CD4-positive, CD25-positive, alpha-beta regulatory T cell (primary cell): ENCODE measurements around the gene XPR1. TPM values are rescaled to one million over a fixed set of nuclear protein-coding genes. Genes with fewer than 3 reads are reported as not detected.
A peak's percentile ranks its signal among the peaks of the same experiment; 100 is the strongest.

Source experiments
- ATAC-seq, 2 donors: fragments of 150-1000 bp; cut with Tn5 transposase; one replicate each; pipeline ENCODE4 v1.10.0; 2021; ENCODE audit warnings: low read depth in 2 of 2, moderate number of reproducible peaks in 2 of 2, moderate library complexity in 1 of 2
- DNase-seq, 3 donors: peaks; one replicate each; pipeline versions ENCODE4 v3.0.0 to v3.0.0-alpha.2; 2012 to 2022; ENCODE audit warnings: mixed read lengths in 1 of 3
- H3K27ac ChIP-seq: one replicate; pipeline ENCODE4 v1.7.0; 2013; ENCODE audit warnings: mild to moderate bottlenecking, low read length; ENCODE audit not compliant: insufficient read depth, poor library complexity, severe bottlenecking
- H3K27me3 ChIP-seq: one replicate; pipeline ENCODE4 v1.7.0; 2013; ENCODE audit warnings: low read length; ENCODE audit not compliant: control insufficient read depth, insufficient read depth
- H3K36me3 ChIP-seq: one replicate; pipeline ENCODE4 v1.7.0; 2013; ENCODE audit warnings: mild to moderate bottlenecking, low read length, moderate library complexity; ENCODE audit not compliant: control insufficient read depth, insufficient read depth
- H3K4me1 ChIP-seq: 2 replicates; pipeline ENCODE4 v1.7.0; 2013; ENCODE audit warnings: mild to moderate bottlenecking, low read length; ENCODE audit not compliant: insufficient read depth, control insufficient read depth, poor library complexity, severe bottlenecking
- H3K4me3 ChIP-seq: one replicate; pipeline ENCODE4 v1.7.0; 2013; ENCODE audit warnings: low read depth, mild to moderate bottlenecking, low read length, moderate library complexity
- H3K9me3 ChIP-seq, 2 experiments: 1 replicate in 1 of 2; 2 replicates in 1 of 2; pipeline ENCODE4 v1.7.0; 2013; ENCODE audit warnings: low read length in 2 of 2, mild to moderate bottlenecking in 1 of 2, moderate library complexity in 1 of 2; ENCODE audit not compliant: control insufficient read depth in 2 of 2
- H3K27ac Mint-ChIP-seq, 3 donors: one replicate each; pipeline ENCODE4 v1.8.0; 2020 to 2022; ENCODE audit warnings: mild to moderate bottlenecking in 3 of 3, mixed read lengths in 3 of 3, moderate library complexity in 2 of 3
- H3K27me3 Mint-ChIP-seq: one replicate; pipeline ENCODE4 v1.8.0; 2022; ENCODE audit warnings: mild to moderate bottlenecking, mixed read lengths
- H3K36me3 Mint-ChIP-seq: one replicate; pipeline ENCODE4 v1.8.0; 2020; ENCODE audit warnings: mixed read lengths
- H3K4me1 Mint-ChIP-seq, 4 donors: one replicate each; pipeline ENCODE4 v1.8.0; 2020 to 2022; ENCODE audit warnings: mixed read lengths in 4 of 4, mild to moderate bottlenecking in 1 of 4
- H3K4me3 Mint-ChIP-seq, 4 donors: one replicate each; pipeline ENCODE4 v1.8.0; 2020 to 2022; ENCODE audit warnings: mild to moderate bottlenecking in 4 of 4, mixed read lengths in 4 of 4, moderate library complexity in 3 of 4
- H3K9me3 Mint-ChIP-seq, 7 donors: one replicate each; pipeline ENCODE4 v1.8.0; 2020 to 2022; ENCODE audit warnings: mixed read lengths in 7 of 7, mild to moderate bottlenecking in 3 of 7, moderate library complexity in 2 of 7
- polyA plus RNA-seq, 4 donors: library from polyadenylated mRNA; unstranded; fragments of 300-500 nt; fragmentation: Illumina TruSeq; gene quantifications; one replicate each; pipeline ENCODE4 v1.2.3, GENCODE V29; 2021
- total RNA-seq: library from RNA; stranded (reverse); gene quantifications from one replicate; pipeline ENCODE4 v1.2.3, GENCODE V29; 2022

XPR1 gene
- total and polyA plus RNA-seq, 5 donors from 2014 or later = 6.4 to 24.2 (median 11.1) TPM

GRCh38 chr1:180909462-180909976 lies 277.7 kb downstream of the XPR1 start:
- Histone ChIP-seq H3K4me3 (no peak overlapping the region), H3K27ac (no peak overlapping the region), H3K36me3 (no peaks in the 10 kb centered on the region), H3K27me3 (peaks cover 13% of the 10 kb centered on the region), H3K4me1 (peaks cover 9% of the 10 kb centered on the region), H3K9me3 (no peaks in the 10 kb centered on the region)
- peaks cover 0 to 13% (median 4%) of the 10 kb centered on the region in 4 donors for H3K4me1 Mint-ChIP-seq
- DNase-seq (no peak), ATAC-seq (no peak)
- peaks cover 0 to 4% (median 0%) of the 10 kb centered on the region in 7 donors for H3K9me3 Mint-ChIP-seq
- peaks cover 32% of the 10 kb centered on the region for H3K27me3 Mint-ChIP-seq
- no peak overlapping the region for H3K4me3 Mint-ChIP-seq
- no peak overlapping the region for H3K27ac Mint-ChIP-seq
- no peaks in the 10 kb centered on the region for H3K36me3 Mint-ChIP-seq

GRCh38 chr1:180911640-180912191 lies 279.9 kb downstream of the XPR1 start:
- DNase-seq (no peak), ATAC-seq (no peak)
- peaks cover 0 to 4% (median 0%) of the 10 kb centered on the region in 7 donors for H3K9me3 Mint-ChIP-seq
- Histone ChIP-seq H3K36me3 (no peaks in the 10 kb centered on the region), H3K27me3 (peaks cover 16% of the 10 kb centered on the region), H3K4me1 (peaks cover 9% of the 10 kb centered on the region), H3K9me3 (no peaks in the 10 kb centered on the region), H3K27ac (no peak overlapping the region), H3K4me3 (no peak overlapping the region)
- H3K27ac Mint-ChIP-seq = no peak overlapping the region
- H3K27me3 Mint-ChIP-seq = peaks cover 36% of the 10 kb centered on the region
- peak overlapping the region in 1 of 4 donors; percentile 44 for H3K4me3 Mint-ChIP-seq
- peaks cover 0 to 13% (median 4%) of the 10 kb centered on the region in 4 donors for H3K4me1 Mint-ChIP-seq
- H3K36me3 Mint-ChIP-seq = no peaks in the 10 kb centered on the region

GRCh38 chr1:180912211-180912800 lies 280.5 kb downstream of the XPR1 start:
- H3K4me3 Mint-ChIP-seq = no peak overlapping the region
- ATAC-seq = no peak
- peaks cover 0 to 13% (median 4%) of the 10 kb centered on the region in 4 donors for H3K4me1 Mint-ChIP-seq
- Histone ChIP-seq H3K27me3 (peaks cover 16% of the 10 kb centered on the region), H3K36me3 (no peaks in the 10 kb centered on the region), H3K27ac (no peak overlapping the region), H3K4me3 (no peak overlapping the region), H3K4me1 (peaks cover 9% of the 10 kb centered on the region), H3K9me3 (no peaks in the 10 kb centered on the region)
- H3K27ac Mint-ChIP-seq = no peak overlapping the region
- peaks cover 36% of the 10 kb centered on the region for H3K27me3 Mint-ChIP-seq
- no peaks in the 10 kb centered on the region for H3K36me3 Mint-ChIP-seq
- H3K9me3 Mint-ChIP-seq = peaks cover 0 to 4% (median 0%) of the 10 kb centered on the region in 7 donors
- DNase-seq = no peak

- Histone ChIP-seq H3K4me3 (no peak within 1 kb of the TSS), H3K9me3 (no peaks in the 10 kb centered on the region), H3K36me3 (no peaks in the 10 kb centered on the region), H3K4me1 (peaks cover 9% of the 10 kb centered on the region), H3K27me3 (peaks cover 16% of the 10 kb centered on the region), H3K27ac (no peak within 1 kb of the TSS)
- H3K27me3 Mint-ChIP-seq = peaks cover 36% of the 10 kb centered on the region
- H3K27ac Mint-ChIP-seq = no peak within 1 kb of the TSS
- no peaks in the 10 kb centered on the region for H3K36me3 Mint-ChIP-seq
- ATAC-seq (no peak), DNase-seq (no peak)
- H3K4me3 Mint-ChIP-seq = peak within 1 kb of the TSS; percentile 2 to 48 (median 36)
- peaks cover 0 to 4% (median 0%) of the 10 kb centered on the region in 7 donors for H3K9me3 Mint-ChIP-seq
- peaks cover 0 to 13% (median 4%) of the 10 kb centered on the region in 4 donors for H3K4me1 Mint-ChIP-seq
Observed at GRCh38 chr1:180912801-180913565, 281.2 kb downstream of the XPR1 start, which contains the start of gene KIAA1614. Gene KIAA1614 (plus strand): TSS chr1:180912897. CDS start chr1:180913244, 347 bp downstream.

- Mint-ChIP-seq H3K36me3 (no peaks in the 10 kb centered on the region), H3K4me1 (peaks cover 0 to 13% (median 4%) of the 10 kb centered on the region in 4 donors), H3K9me3 (peaks cover 0 to 4% (median 0%) of the 10 kb centered on the region in 7 donors)
Observed at GRCh38 chr1:180915426-180915965, 283.7 kb downstream of the XPR1 start.

DNA sequence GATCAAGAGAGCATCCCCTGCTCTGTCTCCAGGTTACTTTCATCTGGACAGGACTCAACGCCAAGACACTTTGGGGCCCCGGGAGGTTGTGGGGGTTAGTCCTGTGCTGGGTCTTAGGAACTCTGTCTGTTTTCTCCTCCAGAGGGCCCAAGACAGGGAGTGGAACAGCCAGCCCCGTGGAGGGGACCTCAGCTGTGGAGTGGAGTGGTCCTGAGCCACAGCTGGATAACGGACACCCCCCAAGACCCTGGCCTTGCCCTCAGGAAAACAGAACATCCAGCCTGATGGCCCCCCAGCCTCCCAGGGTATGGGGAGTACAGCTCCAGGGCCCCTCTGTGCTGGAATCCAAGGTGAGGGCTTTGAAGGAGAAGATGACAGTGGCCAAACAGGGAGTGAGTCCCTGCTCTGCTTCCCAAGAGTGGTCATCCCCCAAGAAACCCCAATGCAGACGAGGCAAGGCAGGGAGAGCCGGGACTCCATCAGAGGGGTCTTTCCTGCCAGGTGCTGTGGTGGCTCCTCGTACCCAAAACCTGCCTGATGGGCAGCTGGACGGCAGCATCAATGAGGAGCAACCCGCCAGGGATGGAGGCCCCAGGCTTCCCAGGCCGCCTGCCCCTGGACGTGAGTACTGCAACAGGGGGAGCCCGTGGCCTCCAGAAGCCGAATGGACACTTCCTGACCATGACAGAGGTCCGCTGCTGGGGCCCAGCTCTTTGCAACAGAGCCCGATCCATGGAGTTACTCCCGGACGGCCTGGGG lies 284.4 kb downstream of the XPR1 start:
- ATAC-seq = no peak
- no peak overlapping the region for H3K4me3 ChIP-seq
- H3K4me1 ChIP-seq = peaks cover 9% of the 10 kb centered on the region
- Mint-ChIP-seq H3K4me1 (peaks cover 0 to 13% (median 4%) of the 10 kb centered on the region in 4 donors), H3K36me3 (no peaks in the 10 kb centered on the region), H3K27ac (no peak overlapping the region), H3K9me3 (peaks cover 0 to 3% (median 0%) of the 10 kb centered on the region in 7 donors), H3K27me3 (peaks cover 27% of the 10 kb centered on the region), H3K4me3 (no peak overlapping the region)
- no peaks in the 10 kb centered on the region for H3K36me3 ChIP-seq
- no peak for DNase-seq
- H3K27ac ChIP-seq = no peak overlapping the region
- no peaks in the 10 kb centered on the region for H3K9me3 ChIP-seq
- peaks cover 10% of the 10 kb centered on the region for H3K27me3 ChIP-seq

More at GRCh38 chr1:180915426-180915965, 283.7 kb downstream of the XPR1 start:
- ATAC-seq = no peak
- Histone ChIP-seq H3K9me3 (no peaks in the 10 kb centered on the region), H3K27ac (no peak overlapping the region), H3K4me1 (peaks cover 9% of the 10 kb centered on the region), H3K27me3 (peaks cover 14% of the 10 kb centered on the region), H3K36me3 (no peaks in the 10 kb centered on the region), H3K4me3 (no peak overlapping the region)
- DNase-seq = no peak
- Mint-ChIP-seq H3K27ac (no peak overlapping the region), H3K27me3 (peaks cover 31% of the 10 kb centered on the region), H3K4me3 (no peak overlapping the region)

- Histone ChIP-seq H3K27ac (no peak overlapping the region), H3K36me3 (no peaks in the 10 kb centered on the region), H3K4me3 (no peak overlapping the region), H3K9me3 (no peaks in the 10 kb centered on the region), H3K4me1 (peaks cover 9% of the 10 kb centered on the region), H3K27me3 (peaks cover 5% of the 10 kb centered on the region)
- Mint-ChIP-seq H3K36me3 (no peaks in the 10 kb centered on the region), H3K9me3 (no peaks in the 10 kb centered on the region), H3K27me3 (peaks cover 21% of the 10 kb centered on the region), H3K27ac (no peak overlapping the region), H3K4me1 (peaks cover 0 to 9% (median 4%) of the 10 kb centered on the region in 4 donors), H3K4me3 (no peak overlapping the region)
- ATAC-seq = no peak
- no peak for DNase-seq
Observed at GRCh38 chr1:180916771-180917170, 284.9 kb downstream of the XPR1 start.
